GM21515 (cell line): ENCODE measurements around the gene TNS4.

Experiments used
- ATAC-seq: cut with Tn5 transposase; IDR thresholded peaks from one replicate; pipeline ENCODE4 v1.9.1; 2021; ENCODE audit not compliant: unreplicated experiment

TNS4 gene

DNA sequence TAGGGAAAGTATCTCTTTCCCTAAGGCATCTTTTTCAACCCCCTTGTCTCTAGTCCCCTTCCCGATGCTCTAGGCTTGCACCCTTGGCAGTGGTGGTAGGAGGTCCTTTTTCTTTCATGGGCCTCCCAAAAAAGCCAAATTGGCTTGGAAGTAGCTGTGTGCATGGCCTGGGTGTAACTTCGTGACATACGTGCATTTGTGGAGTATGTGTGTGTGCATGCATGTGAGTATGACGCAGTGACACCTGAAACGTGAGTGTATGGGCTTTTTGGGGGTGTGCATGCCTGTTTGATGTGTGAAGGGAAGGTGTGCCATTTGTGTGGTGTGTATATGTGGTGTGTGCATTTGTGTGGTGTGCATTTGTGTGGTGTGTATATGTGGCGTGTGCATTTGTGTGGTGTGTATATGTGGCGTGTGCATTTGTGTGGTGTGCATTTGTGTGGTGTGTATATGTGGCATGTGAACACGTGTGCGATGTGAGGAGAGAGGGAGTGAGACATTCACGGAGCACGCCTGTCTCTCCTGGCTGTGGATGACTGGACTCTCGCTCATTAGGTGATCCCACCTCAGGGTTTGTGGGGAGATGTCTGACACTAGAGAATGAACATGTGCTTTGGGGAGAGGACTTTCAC lies 42.5 kb downstream of the TNS4 start:
- ATAC-seq = no peak

DNA sequence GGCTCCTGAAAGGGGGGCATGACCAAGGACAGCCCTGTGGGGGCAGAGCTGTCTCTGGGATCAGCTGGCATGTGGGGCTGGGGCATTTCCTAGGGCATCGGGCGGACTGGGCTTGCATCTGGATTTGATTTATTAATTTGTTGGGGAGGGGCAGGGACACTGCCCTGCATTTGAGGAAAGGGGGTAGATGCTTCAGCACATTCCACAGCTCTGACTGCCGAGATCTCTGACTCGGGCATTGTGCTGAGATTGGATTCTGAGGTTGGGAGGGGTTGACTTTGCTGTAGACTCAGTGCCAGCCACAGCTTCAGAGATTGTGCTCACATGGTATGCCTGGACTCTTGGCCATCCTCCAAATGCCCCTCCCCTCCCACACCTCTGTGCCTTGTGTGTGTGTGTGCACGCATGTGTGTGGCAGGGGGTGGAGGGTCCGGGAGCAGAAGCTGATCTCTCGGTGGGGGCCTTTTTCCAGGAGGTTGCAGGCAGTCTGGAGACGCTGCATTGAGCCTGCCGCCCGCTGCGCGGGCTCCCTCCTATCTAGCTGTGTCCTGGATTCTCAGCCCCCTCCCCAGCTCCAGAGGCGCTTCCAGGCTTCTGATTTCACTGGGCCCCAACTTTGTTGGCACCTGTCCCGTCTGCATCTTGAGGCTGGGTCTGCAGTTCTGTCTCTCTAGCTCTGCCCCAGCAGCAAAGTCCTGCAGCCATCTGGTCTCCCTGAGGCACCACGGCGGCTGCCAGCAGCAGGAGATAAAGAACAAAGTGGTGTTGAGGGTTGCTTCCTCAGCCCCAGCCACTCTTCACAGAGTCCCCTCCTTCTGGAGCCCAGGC lies 43.2 kb downstream of the TNS4 start:
- ATAC-seq = no peak

DNA sequence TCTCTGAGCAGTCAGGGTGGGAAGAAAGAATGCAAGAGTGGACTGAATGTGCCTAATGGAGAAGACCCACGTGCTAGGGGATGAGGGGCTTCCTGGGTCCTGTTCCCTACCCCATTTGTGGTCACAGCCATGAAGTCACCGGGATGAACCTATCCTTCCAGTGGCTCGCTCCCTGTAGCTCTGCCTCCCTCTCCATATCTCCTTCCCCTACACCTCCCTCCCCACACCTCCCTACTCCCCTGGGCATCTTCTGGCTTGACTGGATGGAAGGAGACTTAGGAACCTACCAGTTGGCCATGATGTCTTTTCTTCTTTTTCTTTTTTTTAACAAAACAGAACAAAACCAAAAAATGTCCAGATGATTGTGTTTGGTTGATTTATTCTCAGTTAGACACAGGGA lies 44.1 kb downstream of the TNS4 start:
- ATAC-seq = no peak

DNA sequence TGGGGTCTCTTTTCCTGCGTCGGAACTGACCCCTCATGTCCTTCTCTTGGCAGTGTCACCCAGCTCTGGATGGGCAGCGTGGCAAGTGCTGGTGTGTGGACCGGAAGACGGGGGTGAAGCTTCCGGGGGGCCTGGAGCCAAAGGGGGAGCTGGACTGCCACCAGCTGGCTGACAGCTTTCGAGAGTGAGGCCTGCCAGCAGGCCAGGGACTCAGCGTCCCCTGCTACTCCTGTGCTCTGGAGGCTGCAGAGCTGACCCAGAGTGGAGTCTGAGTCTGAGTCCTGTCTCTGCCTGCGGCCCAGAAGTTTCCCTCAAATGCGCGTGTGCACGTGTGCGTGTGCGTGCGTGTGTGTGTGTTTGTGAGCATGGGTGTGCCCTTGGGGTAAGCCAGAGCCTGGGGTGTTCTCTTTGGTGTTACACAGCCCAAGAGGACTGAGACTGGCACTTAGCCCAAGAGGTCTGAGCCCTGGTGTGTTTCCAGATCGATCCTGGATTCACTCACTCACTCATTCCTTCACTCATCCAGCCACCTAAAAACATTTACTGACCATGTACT lies 44.9 kb downstream of the TNS4 start:
- ATAC-seq = no peak

DNA sequence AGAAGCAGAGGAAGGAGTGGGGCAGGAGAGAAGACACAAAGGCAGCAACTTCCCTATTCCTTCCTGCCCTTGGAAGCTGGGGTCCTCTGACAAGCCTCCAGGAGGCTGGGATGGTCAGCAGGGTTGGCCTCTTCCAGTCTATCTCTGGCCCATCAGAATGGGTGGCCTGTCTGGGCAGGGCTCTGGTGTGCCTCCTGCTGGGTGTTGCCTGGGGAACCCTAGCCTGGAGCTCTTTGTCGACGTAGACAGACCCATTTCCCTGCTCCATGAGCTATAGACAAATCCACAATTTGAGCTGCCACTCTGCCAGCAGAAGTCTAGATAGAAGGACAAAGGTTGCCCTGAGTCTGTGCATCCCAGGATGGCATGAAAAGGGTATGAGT lies 46.8 kb downstream of the TNS4 start:
- ATAC-seq = no peak

DNA sequence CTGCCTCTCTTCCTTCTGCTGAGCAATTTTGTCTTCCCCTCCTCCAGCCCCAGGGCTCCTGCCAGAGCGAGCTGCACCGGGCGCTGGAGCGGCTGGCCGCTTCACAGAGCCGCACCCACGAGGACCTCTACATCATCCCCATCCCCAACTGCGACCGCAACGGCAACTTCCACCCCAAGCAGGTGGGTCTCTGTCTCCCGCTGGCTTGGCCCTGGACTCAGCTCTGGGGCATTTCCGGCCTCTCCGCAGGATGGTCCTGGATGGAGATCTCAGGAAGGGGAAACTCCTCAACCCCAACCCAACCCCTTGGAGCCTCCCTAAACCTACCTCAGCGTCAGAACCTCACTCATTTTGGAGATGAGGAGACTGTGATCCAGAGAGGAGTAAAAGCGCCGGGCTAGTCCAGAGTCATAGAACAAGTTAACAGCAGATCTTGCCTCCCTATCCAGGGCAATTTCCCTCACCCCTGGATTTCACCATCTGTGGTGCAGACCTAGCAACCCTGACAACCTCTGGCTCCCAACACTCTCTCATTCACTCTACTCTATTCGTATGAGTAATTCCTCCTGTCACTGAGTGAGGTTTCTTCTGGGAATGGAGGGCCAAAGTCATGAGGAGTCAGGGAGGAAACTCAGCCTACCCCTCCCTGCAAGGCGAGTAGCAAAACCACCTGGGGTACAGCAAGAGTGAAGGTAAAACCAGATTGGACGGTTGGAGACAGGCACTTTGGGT lies 47.4 kb downstream of the TNS4 start:
- no peak for ATAC-seq

DNA sequence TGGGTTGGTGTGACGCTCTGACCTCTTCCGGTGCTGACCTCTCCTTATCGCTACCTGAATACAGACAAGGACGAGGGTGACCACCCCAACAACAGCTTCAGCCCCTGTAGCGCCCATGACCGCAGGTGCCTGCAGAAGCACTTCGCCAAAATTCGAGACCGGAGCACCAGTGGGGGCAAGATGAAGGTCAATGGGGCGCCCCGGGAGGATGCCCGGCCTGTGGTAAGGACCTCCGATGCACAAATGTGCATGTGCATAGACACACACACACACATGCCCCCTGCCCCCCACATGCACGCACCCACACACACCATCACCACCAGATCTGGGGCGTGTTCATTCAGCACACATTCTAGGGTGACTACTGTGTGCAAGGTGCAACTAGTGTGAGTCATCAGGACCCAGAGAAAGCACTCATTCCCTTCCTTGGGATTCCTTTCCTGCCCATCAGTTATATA lies 48.5 kb downstream of the TNS4 start:
- ATAC-seq = no peak

DNA sequence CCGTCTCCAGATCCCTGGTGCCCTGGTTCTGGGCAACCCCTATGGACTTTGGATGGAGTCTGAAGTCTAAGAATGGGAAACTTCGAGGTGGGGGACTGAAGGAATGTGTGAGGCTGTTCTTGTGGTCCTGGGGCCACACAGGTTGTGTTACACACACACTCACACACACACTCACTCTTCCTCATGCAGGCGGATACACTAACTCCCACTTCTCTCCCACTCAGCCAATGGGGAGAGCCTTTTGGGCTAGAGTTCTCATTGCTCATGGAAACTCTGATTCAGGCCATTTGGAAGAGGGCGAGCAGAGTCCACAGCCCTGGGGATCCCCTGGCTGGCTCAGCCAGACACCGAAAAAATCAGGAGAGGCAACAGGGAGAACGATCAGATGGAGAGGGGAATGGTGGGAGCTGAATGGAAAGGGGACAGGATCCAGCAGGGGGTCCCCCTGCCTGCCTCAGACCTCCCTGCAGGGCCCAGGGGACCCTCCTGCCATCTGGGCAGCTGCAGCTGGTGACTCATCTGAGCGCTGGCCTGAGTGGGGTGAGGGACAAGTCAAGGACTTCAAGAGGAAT lies 49.1 kb downstream of the TNS4 start:
- no peak for ATAC-seq

DNA sequence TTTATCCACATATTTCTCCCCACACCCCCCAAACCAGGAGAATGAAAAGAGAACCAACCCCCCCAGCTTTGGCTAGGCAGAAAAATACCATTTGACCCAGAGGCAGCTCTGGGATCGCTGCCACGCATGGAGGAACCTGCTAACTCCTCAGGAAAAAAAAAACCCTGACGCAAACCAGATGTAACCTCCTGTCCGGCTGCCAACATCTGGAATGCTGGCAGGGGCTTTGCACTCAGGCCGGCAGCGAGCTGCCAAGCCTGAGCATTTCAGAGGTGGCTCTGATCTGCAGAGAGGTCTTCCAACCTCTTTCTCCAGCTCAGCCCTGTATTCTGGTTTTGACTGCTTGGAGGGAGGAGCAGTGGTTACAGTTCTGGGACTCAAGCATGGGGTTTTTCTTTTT lies 50.0 kb downstream of the TNS4 start:
- ATAC-seq = no peak

DNA sequence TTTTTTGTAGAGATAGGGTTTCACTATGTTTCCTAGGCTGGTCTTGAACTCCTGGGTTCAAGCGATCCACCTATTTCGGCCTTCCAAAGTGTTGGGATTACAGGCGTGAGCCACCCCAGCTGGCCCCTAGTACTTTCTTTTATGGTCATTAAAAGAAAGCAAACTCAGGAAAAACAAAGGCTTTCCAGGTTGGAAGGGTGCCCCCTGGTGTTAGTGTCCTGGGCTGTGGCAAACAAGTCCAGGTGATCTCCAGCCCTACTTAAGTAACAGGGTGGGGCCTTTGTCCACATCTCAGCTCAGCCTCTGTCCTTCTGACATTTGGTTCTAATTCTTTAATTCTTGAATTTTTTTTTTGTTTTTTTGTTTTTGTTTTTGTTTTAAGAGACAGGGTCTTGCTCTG lies 51.2 kb downstream of the TNS4 start:
- ATAC-seq = no peak

DNA sequence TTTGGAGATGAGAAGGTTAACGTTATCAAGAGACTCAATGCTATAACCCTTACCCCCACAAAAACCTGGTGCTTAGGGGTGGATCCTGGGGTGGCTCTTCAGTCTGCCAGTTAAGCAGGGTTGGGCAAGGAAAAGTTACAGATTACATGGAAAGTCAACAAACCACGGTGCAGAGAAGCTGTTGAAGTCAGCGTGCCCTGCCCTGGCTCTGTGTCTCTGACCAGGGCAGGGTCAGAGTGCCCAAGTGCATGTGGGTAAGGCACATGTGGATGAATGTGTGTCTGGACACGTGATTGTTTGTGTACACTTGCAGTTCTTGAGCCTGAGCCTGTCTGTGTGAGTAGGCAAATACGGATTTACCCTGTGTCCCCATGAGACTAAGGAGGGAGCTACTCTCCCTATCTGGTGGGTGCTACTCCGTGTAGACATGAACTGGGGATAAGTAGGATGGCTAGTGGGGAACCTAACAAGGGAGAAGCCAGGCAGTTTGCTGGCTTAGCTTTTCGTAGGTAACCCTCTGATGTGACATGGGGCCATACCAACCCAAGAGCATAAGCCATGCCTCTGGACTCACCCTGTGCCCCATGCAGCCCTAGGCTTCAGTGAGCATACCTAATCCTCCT lies 52.7 kb downstream of the TNS4 start:
- no peak for ATAC-seq

DNA sequence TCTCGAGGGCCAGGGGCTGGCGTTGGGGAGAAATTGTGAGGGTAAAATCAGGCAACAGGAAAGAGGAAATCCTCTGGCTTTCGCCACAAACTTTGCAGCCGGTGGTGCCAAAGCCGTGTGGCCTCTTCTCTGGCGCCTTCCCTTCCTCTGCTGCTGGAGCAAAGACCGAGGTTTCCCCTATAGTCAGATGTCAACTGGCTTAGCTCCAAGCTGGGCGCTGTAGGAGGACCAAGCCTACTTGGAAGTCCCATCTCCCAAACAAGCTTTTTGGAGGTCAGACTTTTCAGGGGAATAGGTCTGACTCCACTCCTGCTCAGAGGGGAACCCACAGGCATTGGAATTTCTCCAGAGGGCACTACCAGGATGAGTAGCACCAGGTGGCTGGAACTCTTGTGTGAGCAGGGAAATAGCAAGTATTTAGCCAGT lies 53.2 kb downstream of the TNS4 start:
- no peak for ATAC-seq

DNA sequence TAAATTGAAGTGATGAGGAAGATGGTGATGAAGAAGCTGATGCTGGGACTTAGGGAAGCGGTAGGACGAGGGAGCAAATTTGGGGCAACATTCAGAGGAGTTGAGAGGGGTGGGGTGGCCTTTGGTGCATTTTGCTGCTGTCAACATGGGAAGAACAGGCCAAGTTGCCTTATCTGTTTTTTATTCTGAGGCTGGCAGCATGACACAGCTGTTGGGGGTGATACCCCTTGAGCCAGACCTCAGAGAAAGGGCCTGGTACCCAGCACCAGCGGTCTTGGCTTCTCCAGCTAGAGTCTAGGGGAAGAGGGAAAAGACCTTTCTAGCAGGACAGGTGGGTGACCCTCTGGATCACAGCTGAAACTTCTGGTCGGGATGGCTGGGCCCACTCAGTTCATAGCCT lies 53.6 kb downstream of the TNS4 start:
- ATAC-seq = no peak

DNA sequence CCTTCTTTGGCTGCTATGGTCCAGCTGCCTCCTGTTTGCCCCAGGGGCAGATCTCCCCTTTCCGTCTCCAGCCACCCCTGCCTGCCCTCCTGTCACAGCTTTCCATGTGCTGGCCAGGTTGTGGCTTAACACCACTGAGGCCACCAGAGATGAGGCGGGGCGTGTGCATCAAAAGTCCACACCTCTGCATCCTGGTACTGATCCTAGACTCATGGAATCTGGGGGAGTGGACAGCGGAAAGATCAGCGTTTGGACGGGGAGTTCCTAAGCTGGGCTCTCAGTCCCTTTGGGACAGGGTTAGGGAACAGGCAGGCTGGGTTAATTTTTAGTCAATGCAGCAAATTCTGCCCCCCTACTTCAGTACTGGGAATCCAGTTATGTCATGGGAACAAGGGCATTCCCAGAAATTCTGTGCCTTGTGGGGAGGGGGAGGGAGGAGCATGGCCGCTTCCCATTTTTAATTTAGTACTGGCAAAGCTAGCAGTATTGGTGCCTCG lies 54.2 kb downstream of the TNS4 start:
- ATAC-seq = no peak

DNA sequence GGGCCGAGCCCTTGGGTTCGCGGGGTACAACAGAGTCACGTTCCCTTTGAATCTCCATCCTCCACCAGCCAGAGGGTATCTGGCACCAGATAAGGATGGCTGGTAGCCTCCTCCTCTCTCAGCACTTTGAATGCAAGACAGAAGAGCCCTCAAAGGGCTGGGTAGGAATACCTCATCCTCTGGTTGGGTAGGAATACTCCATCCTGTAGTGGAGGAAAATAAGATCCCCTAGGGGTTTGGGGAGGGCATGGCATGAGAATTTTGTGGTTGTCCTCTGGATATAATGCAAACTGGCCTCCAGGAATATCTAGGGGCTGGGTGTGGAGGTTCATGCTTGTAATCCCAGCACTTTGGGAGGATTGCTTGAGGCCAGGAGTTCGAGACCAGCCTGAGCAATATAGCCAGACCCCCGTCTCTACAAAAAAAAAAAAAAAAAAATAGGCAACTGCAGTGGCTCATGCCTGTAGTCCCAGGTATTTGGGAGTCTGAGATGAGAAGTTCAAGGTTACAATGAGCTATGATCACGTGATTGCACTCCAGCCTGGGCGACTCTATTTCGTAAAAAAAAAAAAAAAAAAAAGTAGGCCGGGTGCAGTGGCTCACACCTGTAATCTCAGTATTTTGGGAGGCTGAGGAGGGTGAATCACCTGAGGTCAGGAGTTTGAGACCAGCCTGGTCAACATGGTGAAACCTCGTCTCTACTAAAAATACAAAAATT lies 55.5 kb downstream of the TNS4 start:
- no peak for ATAC-seq

DNA sequence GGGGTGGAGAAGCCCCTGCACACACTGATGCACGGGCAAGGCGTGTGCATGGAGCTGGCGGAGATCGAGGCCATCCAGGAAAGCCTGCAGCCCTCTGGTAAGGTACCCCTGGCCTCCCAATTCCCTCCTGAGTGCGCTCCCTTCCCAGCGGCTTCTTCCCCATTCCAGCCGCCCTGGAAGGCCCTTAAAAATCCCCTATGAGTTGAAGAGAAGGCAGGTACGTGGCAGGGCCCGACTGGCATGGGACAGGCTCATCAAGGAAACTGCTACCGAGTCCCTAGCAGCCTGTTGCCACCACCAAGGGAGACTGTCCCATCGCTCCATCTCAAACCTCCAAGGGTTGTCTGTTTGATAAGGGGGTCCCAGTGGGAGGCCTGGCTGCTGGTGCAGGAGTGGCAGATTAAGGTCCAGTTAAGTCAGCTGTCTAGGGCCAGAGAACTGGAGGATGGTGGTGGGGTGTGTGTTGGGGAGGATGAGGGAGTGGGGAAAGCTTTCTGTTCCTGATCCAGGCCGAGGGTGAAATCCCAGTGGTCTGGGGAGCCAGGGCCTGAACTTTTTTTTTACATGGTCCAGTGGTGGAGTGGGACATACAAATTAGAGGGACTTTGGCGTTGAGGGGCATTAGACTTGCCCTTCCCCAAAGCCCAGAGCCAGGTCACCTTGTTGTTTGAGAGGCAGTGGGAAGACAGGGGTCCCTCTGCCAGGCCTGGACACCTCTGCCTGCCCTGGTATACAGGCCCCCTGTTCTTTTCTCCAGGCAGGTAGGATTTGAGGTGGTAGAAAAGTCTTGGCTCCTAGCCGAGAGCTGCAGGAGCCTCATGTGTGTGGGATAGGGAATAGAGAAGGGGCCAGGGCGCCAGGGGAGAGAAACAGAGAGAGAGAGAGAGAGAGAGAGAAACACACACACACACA lies 57.2 kb downstream of the TNS4 start:
- peak; percentile 3 for ATAC-seq

DNA sequence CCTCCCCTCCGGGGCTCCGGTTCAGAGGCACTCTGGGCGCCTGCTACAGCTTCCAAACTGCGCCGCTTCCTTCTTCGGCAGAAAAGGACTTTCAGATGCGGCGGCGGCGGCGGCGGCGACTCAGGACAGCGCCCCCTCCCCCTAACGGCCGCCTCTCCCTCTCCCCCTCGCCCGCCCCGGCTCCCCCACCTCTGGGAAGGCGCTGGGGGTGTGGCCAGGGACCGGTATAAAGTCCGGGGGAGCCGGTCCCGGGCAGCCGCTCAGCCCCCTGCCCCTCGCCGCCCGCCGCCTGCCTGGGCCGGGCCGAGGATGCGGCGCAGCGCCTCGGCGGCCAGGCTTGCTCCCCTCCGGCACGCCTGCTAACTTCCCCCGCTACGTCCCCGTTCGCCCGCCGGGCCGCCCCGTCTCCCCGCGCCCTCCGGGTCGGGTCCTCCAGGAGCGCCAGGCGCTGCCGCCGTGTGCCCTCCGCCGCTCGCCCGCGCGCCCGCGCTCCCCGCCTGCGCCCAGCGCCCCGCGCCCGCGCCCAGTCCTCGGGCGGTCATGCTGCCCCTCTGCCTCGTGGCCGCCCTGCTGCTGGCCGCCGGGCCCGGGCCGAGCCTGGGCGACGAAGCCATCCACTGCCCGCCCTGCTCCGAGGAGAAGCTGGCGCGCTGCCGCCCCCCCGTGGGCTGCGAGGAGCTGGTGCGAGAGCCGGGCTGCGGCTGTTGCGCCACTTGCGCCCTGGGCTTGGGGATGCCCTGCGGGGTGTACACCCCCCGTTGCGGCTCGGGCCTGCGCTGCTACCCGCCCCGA lies 58.0 kb downstream of the TNS4 start, which contains the start of gene IGFBP4:
Gene IGFBP4 (plus strand): TSS at position 255 of the 792 bp plus-strand sequence. CDS start 286 bp downstream, at position 541.
- no peak for ATAC-seq
